Stimulated activated CD4-positive, alpha-beta T cell treated with anti-CD3 and anti-CD28 coated beads, Interleukin-1b, Interleukin-23, amount 100 ng/mL, for 1 hour (primary cell): ENCODE data around the gene GADD45B.
"Not testable (repeated sequence)": the region's sequence is repeated elsewhere in the genome, so short reads cannot be mapped to it uniquely, and the experiment has no call there.

Source experiments
- DNase-seq, 2 donors: peaks; one replicate each; pipeline ENCODE4 v3.0.0-alpha.2; 2020; ENCODE audit warnings: low read depth in 2 of 2

GADD45B gene

GRCh38 chr19:2488405-2488941 lies 12.5 kb downstream of the GADD45B start:
- DNase-seq = no peak

GRCh38 chr19:2488942-2489731 lies 13.2 kb downstream of the GADD45B start:
- no peak for DNase-seq

- DNase-seq = no peak
Observed at GRCh38 chr19:2490659-2491058, 14.7 kb downstream of the GADD45B start.

GRCh38 chr19:2491130-2491801 lies 15.3 kb downstream of the GADD45B start:
- DNase-seq = no peak

GRCh38 chr19:2492870-2493269 lies 16.9 kb downstream of the GADD45B start:
- no peak for DNase-seq

GRCh38 chr19:2493448-2493847 lies 17.5 kb downstream of the GADD45B start:
- DNase-seq = not testable (repeated sequence)

- no peak for DNase-seq
Observed at GRCh38 chr19:2494084-2494446, 18.1 kb downstream of the GADD45B start.

GRCh38 chr19:2494447-2495129 lies 18.7 kb downstream of the GADD45B start:
- peak in 1 of 2 donors; percentile 24 for DNase-seq

- DNase-seq = no peak
Observed at GRCh38 chr19:2495130-2495641, 19.3 kb downstream of the GADD45B start.

GRCh38 chr19:2495651-2496316 lies 19.9 kb downstream of the GADD45B start:
- no peak for DNase-seq

- no peak for DNase-seq
Observed at GRCh38 chr19:2497186-2497585, 21.3 kb downstream of the GADD45B start.

- no peak for DNase-seq
Observed at GRCh38 chr19:2500156-2500555, 24.2 kb downstream of the GADD45B start.

- no peak for DNase-seq
Observed at GRCh38 chr19:2500841-2501261, 24.9 kb downstream of the GADD45B start.

- DNase-seq = peak; percentile 37 to 51
Observed at GRCh38 chr19:2503521-2504109, 27.7 kb downstream of the GADD45B start.

GRCh38 chr19:2506656-2507055 lies 30.7 kb downstream of the GADD45B start:
- not testable (repeated sequence) for DNase-seq

GRCh38 chr19:2507109-2507508 lies 31.2 kb downstream of the GADD45B start:
- DNase-seq = no peak

- DNase-seq = no peak
Observed at GRCh38 chr19:2509096-2509495, 33.2 kb downstream of the GADD45B start.

GRCh38 chr19:2511570-2511969 lies 35.6 kb downstream of the GADD45B start:
- DNase-seq = no peak

- no peak for DNase-seq
Observed at GRCh38 chr19:2511991-2512390, 36.1 kb downstream of the GADD45B start.

- no peak for DNase-seq
Observed at GRCh38 chr19:2512523-2513431, 36.9 kb downstream of the GADD45B start.
